HG03045 (cell line): Measurements from ENCODE around the gene NUP98.
A peak's percentile ranks its signal among the peaks of the same experiment; 100 is the strongest.
"Not testable (repeated sequence)": the region's sequence is repeated elsewhere in the genome, so short reads cannot be mapped to it uniquely, and the experiment has no call there.

Experiments used
- ATAC-seq: cut with Tn5 transposase; IDR thresholded peaks from one replicate; pipeline ENCODE4 v1.9.1; 2021; ENCODE audit warnings: mild to moderate bottlenecking, moderate library complexity; ENCODE audit not compliant: unreplicated experiment

NUP98 gene

DNA sequence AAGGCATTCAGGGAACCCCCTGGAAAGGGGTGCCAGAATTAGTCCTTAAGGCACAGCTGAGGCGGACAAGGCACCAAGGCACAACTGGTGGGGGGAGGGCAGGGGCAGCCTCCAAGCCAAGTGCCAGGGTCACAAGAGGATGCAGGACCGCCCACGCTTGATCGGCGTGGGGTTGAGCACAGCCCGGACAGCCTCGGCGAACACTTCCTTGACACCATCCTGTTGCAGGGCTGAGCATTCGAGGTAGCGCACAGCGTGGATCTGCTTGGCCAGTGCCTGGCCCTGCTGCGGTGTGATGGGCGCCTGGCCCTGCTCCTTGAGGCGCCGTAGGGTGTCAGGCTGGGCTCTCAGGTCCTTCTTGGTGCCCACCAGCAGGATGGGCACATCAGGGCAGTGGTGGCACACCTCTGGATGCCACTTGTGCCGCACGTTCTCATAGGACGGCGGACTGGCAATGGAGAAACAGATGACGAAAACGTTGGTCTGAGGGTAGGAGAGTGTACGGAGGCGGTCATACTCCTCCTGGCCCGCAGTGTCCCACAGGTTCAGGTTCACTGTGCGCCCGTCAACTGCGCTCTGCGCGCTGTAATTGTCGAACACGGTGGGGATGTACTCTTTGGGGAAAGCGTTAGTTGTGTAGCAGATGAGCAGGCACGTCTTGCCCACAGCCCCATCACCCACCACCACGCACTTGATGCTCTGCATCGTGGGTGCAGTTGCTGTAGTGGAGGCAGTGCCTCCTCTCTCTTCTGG is 30.3 kb upstream of the NUP98 start:
- ATAC-seq: no peak

DNA sequence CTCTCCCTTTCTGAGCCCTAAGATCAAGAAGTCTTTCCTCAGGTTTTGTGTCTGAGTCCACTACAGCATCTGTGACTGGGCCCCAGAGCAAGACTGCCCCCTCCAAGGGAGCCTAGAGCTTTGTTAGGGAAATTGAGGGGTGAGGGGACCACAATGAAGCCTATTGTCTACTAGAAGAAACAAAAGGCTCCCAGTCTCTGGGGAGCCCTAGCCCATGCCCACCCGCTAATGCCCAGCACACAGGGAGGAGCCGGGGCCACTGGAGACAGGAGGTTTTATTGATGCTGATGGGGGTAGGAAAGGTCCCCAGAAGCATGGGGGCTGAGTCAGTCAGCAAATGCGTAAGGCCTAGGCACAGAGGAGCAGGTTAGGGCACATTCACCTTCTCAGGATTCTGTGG is 29.4 kb upstream of the NUP98 start:
- ATAC-seq: no peak

DNA sequence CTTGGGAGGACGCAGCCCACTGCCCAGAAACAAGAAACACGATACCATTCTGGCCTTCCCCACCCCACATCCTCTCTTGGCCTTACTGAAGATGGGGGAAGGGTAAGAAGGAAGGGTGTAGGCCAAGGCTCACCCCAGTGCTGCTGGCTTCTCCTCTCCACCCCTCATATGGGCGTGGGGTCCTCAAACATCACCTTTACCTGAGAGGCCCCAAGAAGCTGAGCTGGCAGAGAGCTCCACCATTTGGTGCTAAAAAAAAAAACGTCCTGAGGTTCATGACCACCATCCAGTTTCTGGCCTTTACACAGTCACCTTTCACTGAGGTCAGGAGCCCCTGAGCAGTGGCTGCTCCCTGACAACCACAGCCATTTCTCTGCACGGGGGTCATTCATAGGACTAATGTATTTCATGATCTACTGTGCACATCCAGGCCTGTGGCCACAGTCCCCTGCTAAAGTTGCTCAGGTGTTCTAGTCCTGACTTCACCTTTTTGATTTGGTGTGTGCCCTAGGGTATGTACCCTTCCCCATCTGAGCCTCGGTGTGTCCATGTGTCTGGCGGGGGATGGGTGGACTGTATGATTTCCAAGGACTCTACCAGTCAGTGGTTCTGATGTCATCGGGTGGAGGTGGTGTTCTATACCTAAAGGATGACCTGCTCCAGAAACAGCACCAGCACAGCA is 28.3 kb upstream of the NUP98 start:
- ATAC-seq: no peak

DNA sequence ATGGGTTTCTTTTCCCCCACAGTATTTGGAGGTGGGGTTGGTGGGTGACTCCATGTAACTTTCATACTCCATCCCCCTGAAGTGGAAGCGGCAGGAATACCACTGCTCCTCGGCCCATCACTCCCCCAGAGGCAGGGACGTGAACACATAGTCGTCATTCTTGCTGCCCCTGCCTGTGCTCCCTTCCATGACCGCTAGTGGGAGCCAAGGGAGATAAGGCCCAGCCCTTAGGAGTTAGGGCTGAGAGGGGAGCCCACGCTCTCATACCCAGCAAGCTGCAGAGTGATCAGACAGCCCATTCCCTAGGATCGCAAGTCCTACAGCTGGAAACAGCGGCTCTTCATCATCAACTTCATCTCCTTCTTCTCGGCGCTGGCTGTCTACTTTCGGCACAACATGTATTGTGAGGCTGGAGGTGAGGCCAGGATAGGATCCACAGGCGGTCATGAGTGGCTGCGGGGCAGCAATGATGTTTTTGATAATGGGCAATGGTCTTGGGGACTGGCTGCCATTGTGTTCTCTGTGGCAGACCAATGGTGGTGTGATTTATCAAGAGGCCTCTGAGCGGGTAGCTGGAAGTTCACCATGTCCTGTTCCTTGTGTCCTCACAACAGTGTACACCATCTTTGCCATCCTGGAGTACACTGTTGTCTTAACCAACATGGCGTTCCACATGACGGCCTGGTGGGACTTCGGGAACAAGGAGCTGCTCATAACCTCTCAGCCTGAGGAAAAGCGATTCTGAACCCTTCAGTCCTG is 27.5 kb upstream of the NUP98 start:
- peak; percentile 61 for ATAC-seq

DNA sequence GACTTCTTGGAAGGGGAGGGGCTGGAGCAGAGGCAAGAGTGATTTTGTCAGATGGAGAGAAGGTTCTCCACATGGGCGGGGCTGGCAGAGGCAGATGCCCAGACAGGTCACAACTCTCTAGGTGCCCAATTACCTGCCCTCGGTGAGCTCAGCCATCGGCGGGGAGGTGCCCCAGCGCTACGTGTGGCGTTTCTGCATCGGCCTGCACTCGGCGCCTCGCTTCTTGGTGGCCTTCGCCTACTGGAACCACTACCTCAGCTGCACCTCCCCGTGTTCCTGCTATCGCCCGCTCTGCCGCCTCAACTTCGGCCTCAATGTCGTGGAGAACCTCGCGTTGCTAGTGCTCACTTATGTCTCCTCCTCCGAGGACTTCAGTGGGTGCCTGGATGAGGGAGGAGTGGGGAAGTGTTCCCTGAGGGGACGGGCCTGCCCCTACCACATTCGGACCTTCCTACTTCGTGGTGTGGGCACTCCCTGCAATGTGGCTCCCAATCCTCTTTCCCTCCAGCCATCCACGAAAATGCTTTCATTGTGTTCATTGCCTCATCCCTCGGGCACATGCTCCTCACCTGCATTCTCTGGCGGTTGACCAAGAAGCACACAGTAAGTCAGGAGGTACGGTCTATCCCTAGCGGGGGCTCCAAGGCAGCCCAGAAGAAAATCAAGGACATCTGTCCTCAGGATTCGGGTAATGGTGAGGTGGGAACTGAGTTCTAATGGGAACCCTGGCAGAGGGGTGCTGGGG is 26.6 kb upstream of the NUP98 start:
- ATAC-seq: no peak

DNA sequence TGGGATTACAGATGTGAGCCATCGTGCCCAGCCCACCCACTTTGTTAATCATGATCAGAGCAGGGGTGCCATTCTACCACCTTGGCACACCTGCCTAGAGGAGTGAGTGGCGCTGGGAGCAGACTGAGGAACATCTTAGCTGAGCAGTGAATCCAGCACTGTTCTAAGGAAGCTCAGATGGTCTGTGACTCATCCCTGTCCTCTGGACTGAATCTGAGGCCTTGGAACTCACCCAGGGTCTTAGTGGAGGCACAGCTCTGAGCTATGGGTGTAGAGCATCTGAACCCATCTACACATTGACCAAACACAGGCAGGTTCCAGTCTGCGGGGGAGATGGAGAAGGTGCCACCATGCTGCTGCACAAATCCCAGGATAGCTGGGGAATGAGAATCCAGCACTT is 25.9 kb upstream of the NUP98 start:
- ATAC-seq: no peak

DNA sequence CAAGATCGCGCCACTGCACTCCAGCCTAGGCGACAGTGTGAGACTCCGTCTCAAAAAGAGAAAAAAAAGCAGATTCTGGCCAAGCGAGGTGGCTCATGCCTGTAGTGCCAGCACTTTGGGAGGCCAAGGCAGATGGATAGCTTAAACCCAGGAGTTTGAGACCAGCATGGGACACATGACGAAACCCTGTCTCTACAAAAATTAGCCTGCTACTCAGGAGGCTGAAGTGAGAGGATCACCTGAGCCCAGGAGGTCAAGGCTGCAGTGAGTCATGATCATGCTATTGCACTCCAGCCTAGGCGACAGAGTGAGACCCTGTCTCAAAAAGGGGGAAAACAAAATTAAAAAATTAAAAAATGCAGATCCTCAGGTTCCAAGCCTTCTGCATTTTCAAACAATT is 25.0 kb upstream of the NUP98 start:
- no peak for ATAC-seq

DNA sequence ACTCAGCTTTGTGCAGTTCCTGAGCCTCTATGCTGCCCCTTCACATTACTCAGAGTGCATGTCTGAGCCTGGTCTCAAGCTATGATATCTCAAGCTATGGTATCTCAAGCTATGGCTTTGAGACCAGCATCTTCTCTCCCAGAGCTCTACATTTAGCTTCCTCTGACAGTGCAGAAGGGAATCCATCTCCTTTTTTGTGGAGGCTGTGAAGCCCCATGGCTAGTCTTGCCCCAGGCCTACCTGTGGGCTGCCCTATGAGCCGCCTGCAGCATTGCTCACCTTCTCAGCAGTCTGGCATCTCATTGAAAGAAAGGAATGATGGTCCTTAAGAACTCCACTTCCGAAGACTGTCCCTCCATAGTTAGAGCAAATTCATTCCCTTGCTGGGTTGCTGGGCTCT is 23.6 kb upstream of the NUP98 start:
- ATAC-seq: no peak

DNA sequence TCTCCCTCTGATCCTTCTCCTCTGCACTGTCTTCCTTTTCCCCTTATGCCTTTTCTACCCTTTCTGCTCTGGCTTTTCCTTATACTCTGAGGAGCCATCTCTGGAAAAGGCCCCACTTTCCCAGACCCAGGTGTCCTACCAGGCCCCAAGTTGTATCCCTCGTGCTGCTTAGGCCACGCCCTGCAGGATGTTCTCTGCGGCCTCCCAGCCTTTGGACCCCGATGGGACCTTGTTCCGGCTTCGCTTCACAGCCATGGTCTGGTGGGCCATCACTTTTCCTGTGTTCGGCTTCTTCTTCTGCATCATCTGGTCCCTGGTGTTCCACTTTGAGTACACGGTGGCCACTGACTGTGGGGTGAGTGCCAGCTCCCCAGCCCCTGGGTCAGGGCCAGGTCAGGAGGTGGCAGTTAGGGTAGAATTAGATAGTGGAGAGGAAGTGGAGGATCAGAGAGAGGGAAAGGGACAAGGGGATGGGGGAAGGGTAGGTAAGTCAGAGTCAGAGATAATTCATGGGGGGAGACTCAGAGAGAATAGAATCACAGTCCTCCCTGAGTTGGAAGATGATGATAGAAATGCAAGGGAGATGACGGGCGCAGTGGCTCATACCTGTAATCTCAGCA is 19.9 kb upstream of the NUP98 start:
- no peak for ATAC-seq

DNA sequence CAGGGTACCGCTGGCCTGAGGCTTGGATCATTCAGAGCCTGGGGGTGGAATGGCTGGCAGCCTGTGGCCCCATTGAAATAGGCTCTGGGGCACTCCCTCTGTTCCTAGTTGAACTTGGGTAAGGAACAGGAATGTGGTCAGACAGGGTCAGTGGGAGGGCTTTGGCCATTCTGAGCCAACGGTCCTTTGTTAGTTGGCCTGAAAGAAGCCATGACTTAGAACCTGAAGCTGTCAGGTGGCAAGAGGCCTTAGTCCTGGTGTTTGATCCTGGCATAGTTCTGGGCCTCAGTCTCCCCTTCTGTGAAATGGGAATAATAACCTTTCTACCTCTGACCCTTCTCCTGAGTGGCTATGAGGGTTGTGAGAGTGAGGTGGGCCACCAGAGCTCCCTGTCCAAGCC is 19.3 kb upstream of the NUP98 start:
- no peak for ATAC-seq

DNA sequence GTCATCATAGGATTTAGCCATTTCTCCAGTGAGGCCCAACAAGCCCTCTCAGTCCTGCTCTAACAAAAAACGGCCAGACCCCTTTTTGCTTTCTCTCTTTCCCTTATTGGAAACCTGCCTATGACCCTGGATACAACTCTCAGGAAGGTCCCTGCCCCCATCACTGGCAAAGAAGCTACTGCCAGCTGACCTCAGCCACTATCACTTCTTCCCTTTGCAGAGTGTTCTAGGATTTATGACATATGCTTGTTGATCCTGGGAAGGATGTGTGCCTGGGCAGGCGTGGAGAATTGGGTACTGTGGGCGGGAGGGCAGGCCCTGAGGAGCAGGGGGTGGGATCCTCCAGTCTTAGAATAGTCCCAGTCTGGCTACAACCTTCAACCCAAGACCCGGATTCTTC is 18.5 kb upstream of the NUP98 start:
- ATAC-seq: no peak

DNA sequence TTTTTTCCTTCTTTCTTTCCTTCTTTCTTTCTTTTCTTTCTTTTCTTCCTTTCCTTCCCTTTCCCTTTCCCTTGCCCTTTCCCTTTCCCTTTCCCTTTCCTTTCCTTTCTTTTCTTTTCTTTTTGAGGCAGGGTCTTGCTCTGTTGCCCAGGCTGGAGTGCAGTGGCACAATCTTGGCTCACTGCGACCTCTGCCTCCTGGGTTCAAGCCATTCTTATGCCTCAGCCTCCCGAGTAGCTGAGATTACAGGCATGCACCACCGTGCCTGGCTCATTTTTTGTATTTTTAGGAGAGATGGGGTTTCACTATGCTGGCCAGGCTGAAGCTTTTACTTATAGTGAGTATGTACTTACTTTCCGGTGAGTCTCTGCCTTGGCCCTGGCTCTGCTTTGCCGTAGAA is 17.5 kb upstream of the NUP98 start:
- not testable (repeated sequence) for ATAC-seq

DNA sequence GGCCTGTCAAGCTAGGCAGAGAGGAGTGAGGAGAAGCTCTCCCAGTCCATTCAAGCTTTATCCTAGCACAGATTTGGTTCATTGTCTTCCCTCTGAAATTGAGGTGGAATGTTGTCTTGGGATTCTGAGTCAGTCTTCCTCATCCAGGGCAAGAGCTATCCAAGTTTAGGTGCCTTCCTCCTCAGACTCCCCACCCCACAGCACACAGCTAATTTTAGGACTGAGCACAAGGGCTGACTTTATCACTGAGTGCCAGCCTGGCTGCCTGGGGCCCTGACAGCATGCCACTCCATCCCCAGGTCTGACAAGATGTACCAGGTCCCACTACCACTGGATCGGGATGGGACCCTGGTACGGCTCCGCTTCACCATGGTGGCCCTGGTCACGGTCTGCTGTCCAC is 13.6 kb upstream of the NUP98 start:
- ATAC-seq: no peak

DNA sequence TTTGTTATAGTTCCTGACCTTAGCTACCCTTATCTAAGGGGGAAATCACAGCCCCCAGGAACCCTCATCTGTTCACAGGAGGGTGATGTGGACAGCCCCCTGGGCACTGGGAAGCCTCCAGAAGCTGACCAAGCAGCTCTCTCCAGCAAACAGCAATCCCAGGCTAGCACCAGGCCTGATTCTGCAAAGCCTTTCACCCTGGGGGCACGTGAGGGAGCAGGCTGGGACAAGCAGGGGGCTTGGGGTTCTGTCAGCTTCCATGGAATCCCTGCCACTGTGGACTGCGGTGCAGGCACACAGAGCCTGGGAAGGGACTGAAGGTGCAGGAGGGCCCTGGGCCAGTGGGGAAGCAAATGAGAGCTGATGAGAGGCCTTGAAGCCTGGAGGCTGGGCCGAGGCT is 13.1 kb upstream of the NUP98 start:
- no peak for ATAC-seq

DNA sequence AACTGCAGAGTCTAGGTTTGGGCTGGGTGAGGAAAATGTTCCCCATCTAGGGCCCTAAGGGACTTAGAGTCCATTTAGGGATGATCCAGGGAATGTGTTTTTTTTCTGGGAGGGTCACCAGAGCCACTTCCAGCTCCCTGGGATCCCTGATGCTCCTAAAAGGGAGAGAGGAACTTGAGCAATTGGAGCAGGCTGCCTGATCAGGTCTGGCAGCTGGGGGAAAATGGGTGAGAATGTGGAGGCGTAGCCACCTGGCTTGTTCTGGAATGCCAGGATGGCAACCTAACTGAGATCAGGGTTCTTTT is 12.2 kb upstream of the NUP98 start:
- no peak for ATAC-seq

DNA sequence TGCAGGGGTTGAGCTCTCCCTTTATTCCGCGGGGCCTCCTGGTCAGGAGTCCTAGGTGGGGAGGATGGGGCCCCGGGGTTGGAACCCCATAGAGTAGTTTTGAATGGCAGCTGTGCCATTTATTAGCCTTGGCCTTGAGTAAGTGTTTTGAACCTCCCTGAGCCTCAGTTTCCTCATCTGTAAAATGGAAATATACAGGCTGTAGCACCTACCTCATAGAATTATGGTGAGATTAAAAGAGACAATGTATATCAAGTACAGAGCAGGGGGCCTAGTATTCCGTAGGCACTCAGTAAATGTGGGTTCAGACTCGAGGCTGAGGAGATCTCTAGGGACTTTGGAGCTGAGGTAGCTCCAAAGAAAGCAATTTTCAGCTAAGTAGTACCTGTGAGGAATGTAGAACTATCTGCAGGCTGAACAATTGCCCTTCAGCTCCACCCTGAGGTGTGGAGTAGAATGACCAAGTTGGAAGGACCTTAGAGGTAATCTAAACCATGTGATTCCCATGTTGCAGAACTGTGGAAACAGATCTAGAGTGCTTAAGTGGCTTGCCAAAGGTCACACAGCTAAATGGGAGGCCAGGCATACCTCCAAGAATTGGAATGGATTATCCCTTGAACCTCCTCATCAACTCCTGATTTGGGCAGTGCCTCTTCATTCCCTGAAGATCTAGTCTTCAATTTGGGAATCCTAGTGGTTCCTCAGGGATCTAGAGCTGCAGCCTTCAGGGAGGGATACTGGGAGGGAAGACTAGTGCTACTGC is 11.7 kb upstream of the NUP98 start:
- peak; percentile 54 for ATAC-seq

DNA sequence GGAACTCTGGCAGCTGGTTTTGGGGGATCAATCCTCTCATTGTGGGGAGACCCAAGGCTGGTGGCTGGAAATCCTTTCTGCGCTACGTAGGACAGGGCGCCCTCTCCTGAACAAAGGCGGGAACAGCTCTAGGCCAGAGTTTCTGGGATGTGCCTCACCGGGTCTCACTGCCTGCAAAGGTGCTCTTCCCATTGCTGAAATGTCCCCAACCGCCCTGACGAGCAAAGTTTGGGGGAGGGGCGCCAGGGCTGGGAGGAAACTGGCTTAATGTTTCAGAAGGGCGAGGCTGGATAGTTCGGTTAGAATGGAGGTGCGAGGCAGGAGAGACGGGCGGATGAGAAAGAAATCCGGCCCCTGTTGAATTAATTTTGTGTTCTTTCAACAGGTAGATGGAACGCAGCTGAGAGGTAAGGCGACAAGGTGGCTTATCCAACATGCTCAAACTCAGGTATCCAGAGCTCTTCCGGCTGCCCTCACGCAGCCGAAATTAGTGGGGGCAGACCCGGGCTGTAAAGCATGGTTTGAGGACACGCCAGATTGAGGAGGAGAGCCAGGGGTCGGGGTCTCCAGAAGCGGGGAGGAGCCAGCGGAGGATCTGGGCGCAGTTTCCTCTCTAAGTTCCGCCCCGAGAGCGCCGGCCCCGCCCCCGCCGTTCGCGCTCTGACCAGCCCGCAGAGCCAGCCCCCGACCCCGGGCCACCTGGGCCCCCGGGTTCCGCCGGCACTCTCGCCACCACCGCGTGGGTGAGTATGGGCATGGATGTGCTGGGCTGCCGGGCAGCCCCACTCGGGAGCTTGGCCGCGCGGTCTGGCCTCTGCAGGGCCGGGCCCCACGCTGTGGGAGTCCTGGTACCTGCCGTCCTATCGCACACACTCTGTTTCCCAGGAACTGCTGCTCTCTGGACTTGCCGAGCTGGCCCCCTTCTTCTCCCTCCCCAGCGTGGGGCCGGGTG is 10.8 kb upstream of the NUP98 start, which contains the start of gene PGAP2:
Gene PGAP2, plus strand, starts transcription at position 652 of the 952 bp plus-strand sequence. CDS start 2,700 bp downstream, outside the sequence.
- ATAC-seq: peak; percentile 64

DNA sequence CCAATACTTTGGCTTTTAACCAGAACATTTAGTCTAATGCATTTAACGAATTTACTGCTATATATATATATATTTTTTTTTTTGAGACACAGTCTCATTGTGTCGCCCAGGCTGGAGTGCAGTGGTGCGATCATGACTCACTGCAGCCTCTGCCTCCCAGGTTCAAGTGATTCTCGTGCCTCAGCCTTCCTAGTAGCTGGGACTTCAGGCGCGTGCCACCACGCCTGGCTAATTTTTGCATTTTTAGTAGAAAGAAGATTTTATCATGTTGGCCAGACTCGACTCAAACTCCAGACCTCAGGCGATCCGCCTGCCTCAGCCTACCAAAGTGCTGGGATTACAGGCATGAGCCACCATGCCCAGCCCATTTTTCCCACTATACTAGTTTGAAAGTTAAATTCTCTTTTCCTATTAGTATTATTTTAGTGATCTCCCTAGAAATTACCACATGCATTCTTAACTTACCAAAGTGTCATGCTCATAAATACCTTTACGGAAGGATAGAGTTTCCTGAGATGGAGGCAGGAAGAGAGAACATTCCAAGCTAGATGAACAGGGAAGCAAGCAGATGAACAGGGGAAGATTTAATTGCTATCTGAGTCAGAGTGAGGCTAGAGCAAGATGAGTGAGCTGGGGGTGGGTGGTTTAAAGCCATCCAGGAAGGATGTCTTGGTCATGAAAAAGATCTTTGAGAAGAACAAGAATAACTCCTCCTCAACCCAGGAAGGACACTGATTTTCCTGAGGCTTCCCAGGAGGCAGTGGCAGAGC is 6.6 kb upstream of the NUP98 start:
- no peak for ATAC-seq
